A673 (cell line): ENCODE results near the gene YIPF4. TPM values are rescaled to one million over a fixed set of nuclear protein-coding genes. Genes with fewer than 3 reads are reported as not detected.

Experiments used
- BruUV-seq: library from RNA; stranded (reverse); fragments of 400-500 nt; replicated peaks from 2 replicates; lab custom pipeline; 2021; lab: Mats Ljungman, UMichigan
- CTCF ChIA-PET: fragments of 300-600 bp; sonication (Branson Sonifier 250); formaldehyde crosslinking; loops from one replicate; lab custom pipeline; 2022; ENCODE audit warnings: antibody characterized with exemption; lab: Charles Lee
- POLR2A ChIA-PET: fragments of 300-600 bp; sonication (Branson Sonifier 250); formaldehyde crosslinking; loops from one replicate; lab custom pipeline; 2022; ENCODE audit warnings: antibody characterized with exemption; ENCODE audit not compliant: low non-redundant PET; lab: Charles Lee
- DNase-seq: peaks from one replicate; pipeline ENCODE4 v3.0.0-alpha.2; 2015; ENCODE audit warnings: low spot score
- H3K27ac ChIP-seq: fragments of 200-600 bp; sonication (generic); 2 replicates; pipeline ENCODE4 v1.5.1; 2016; ENCODE audit warnings: mixed run types, low read depth, mild to moderate bottlenecking, mixed read lengths, antibody characterized with exemption, low read length; ENCODE audit not compliant: poor library complexity, severe bottlenecking
- H3K27me3 ChIP-seq: fragments of 200-600 bp; sonication (generic); replicated peaks from 2 replicates; pipeline ENCODE4 v1.6.1; 2017; ENCODE audit warnings: mixed run types, low read depth, mild to moderate bottlenecking, mixed read lengths, antibody characterized with exemption, low read length; ENCODE audit not compliant: insufficient read depth, poor library complexity
- H3K36me3 ChIP-seq: fragments of 200-600 bp; sonication (generic); 2 replicates; pipeline ENCODE4 v1.6.1; 2016; ENCODE audit warnings: mixed run types, mild to moderate bottlenecking, mixed read lengths, antibody characterized with exemption, low read length; ENCODE audit not compliant: insufficient read depth, poor library complexity, severe bottlenecking
- H3K4me1 ChIP-seq: fragments of 200-600 bp; sonication (generic); 2 replicates; pipeline ENCODE4 v1.6.1; 2017; ENCODE audit warnings: mixed run types, mild to moderate bottlenecking, mixed read lengths, antibody characterized with exemption, low read length; ENCODE audit not compliant: insufficient read depth, poor library complexity, severe bottlenecking
- H3K4me3 ChIP-seq: fragments of 200-600 bp; sonication (generic); 2 replicates; pipeline ENCODE4 v1.5.1; 2016; ENCODE audit warnings: low read depth, mixed run types, mild to moderate bottlenecking, mixed read lengths, low read length; ENCODE audit not compliant: poor library complexity, severe bottlenecking
- H3K9me3 ChIP-seq: fragments of 200-600 bp; sonication (generic); 2 replicates; pipeline ENCODE4 v1.6.1; 2016; ENCODE audit warnings: mixed run types, low read depth, mild to moderate bottlenecking, mixed read lengths, antibody characterized with exemption, low read length; ENCODE audit not compliant: poor library complexity, severe bottlenecking
- CTCF ChIP-seq: fragments of 300-800, 200-600 bp; sonication (generic); conservative IDR thresholded peaks from 2 replicates; pipeline ENCODE4 v1.5.1; 2017; ENCODE audit warnings: low read depth, mild to moderate bottlenecking, antibody characterized with exemption, low read length, moderate library complexity, mixed read lengths
- EZH2 ChIP-seq: fragments of 200-600 bp; sonication (generic); IDR thresholded peaks from 2 replicates; pipeline ENCODE4 v1.6.1; 2017; ENCODE audit warnings: borderline replicate concordance, low read depth, mild to moderate bottlenecking, mixed read lengths, antibody characterized with exemption, low read length; ENCODE audit not compliant: poor library complexity, severe bottlenecking
- intact Hi-C: fragments of 100-400 bp; cut with micrococcal nuclease; formaldehyde crosslinking; loops from one replicate; pipeline ENCODE4 v1.10.0; 2022; ENCODE audit not compliant: unreplicated experiment
- total RNA-seq: library from RNA; stranded (reverse); gene quantifications from 2 replicates; pipeline ENCODE4 v1.2.3, GENCODE V29; 2021

YIPF4 gene
- total RNA-seq, 1 experiment from 2014 or later: 40.7 TPM

GRCh38 chr2:32231959-32232358, 45.7 kb upstream of the YIPF4 start:
- H3K9me3 ChIP-seq: no peaks in the 10 kb centered on the region
- H3K4me1 ChIP-seq: no peaks in the 10 kb centered on the region
- no peak overlapping the region for H3K4me3 ChIP-seq
- POLR2A ChIA-PET: no interaction called here
- TF ChIP-seq EZH2 (no peak), CTCF (no peak)
- BruUV-seq: no TSS peak
- DNase-seq: no peak
- CTCF ChIA-PET: no interaction called here
- no peak overlapping the region for H3K27ac ChIP-seq
- intact Hi-C loops: no loop called here
- no peaks in the 10 kb centered on the region for H3K27me3 ChIP-seq
- H3K36me3 ChIP-seq: no peaks in the 10 kb centered on the region

DNA sequence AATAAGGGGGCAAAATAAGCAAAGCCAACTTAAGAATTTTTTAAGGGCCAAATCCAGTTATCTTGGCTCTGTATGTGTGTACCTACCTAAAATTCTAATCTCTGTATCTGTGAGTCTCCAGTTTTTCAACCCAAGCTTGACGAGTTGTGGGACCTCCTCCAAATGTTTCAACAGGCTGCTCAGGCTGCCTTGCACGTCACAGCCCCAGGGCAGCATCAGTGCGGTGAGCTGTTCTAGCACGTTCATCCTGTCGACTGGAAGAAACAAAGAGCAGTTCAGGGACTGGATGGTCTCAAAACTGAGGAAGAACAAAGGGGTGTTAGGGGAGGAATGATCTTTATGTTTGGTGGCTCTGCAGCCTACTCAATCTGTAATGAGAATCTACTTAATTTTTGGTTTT, 42.4 kb upstream of the YIPF4 start:
- intact Hi-C loops: no loop called here
- no peaks in the 10 kb centered on the region for H3K9me3 ChIP-seq
- no peak overlapping the region for H3K27ac ChIP-seq
- TF ChIP-seq CTCF: no peak
- TF ChIP-seq EZH2: no peak
- H3K27me3 ChIP-seq: no peaks in the 10 kb centered on the region
- ChIA-PET CTCF (no interaction called here), POLR2A (no interaction called here)
- DNase-seq: no peak
- no peaks in the 10 kb centered on the region for H3K4me1 ChIP-seq
- BruUV-seq: no TSS peak
- H3K4me3 ChIP-seq: no peak overlapping the region
- no peaks in the 10 kb centered on the region for H3K36me3 ChIP-seq

DNA sequence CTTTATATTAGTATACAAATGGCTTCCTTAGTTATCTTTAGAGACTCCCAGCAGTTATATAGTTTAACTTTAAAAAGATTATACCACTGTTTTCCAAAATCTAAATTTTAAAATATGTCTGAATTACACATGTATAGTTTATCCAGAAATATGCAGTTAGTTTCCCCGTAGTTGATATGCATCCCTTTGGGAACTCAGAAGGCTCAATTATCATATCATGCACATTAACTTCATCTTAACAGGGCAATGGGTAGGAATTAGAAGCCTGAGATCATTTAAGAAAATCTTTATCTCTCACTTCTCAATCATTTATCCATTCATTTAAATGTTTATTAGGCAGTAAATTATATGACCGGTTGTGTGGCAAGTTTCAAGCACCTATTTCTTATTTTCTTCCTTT, 40.2 kb upstream of the YIPF4 start:
- no TSS peak for BruUV-seq
- Histone ChIP-seq H3K27me3 (no peaks in the 10 kb centered on the region), H3K4me3 (no peak overlapping the region), H3K36me3 (no peaks in the 10 kb centered on the region), H3K9me3 (no peaks in the 10 kb centered on the region), H3K27ac (no peak overlapping the region), H3K4me1 (no peaks in the 10 kb centered on the region)
- intact Hi-C loops: no loop called here
- TF ChIP-seq CTCF (no peak), EZH2 (no peak)
- ChIA-PET POLR2A (no interaction called here), CTCF (no interaction called here)
- DNase-seq: no peak
